A549 (cell line): ENCODE results near the gene EXT2. TPM values are rescaled to one million over a fixed set of nuclear protein-coding genes. Genes with fewer than 3 reads are reported as not detected.
A peak's percentile ranks its signal among the peaks of the same experiment; 100 is the strongest.

Experiments
- ATAC-seq, 2 experiments: fragments of 200-7000 bp in 1 of 2; fragments of >200 bp in 1 of 2; cut with Nextera tagmentation in 1 of 2; cut with Tn5 transposase in 1 of 2; 3 replicates each; pipeline versions ENCODE4 v1.8.0 to v1.9.1; 2018 to 2020; ENCODE audit warnings: mild to moderate bottlenecking in 1 of 2, moderate library complexity in 1 of 2
- CTCF ChIA-PET: fragments of 300-600 bp; sonication (Branson Sonifier 250); formaldehyde crosslinking; extraction: SDS; loops from one replicate; lab custom pipeline; 2021; ENCODE audit warnings: antibody characterized with exemption, inconsistent platforms; lab: Yijun Ruan, JAX
- POLR2A ChIA-PET: fragments of 350-600 bp; formaldehyde crosslinking; extraction: SDS; loops from one replicate; lab custom pipeline; 2021; ENCODE audit warnings: antibody characterized with exemption, inconsistent platforms; lab: Yijun Ruan, JAX
- DNase-seq, 2 experiments: peaks; one replicate each; pipeline versions ENCODE4 v3.0.0 to v3.0.0-alpha.2; 2011 to 2016; ENCODE audit warnings: low read depth in 1 of 2, low spot score in 1 of 2
- FAIRE-seq: peaks from 2 replicates; lab custom pipeline; 2011; peaks lifted over from hg19 to GRCh38; lab: Jason Lieb, UNC
- H3K27ac ChIP-seq, 2 experiments: fragments of >200 bp; sonication (Bioruptor Twin); formaldehyde crosslinking; 3 replicates each; pipeline ENCODE4 v1.5.1; 2016 to 2017
- H3K4me1 ChIP-seq: fragments of >200 bp; sonication (Bioruptor Twin); formaldehyde crosslinking; 3 replicates; pipeline ENCODE4 v1.6.1; 2016
- H3K4me2 ChIP-seq: fragments of >200 bp; sonication (Bioruptor Twin); formaldehyde crosslinking; 3 replicates; pipeline ENCODE4 v1.6.1; 2016
- H3K4me3 ChIP-seq: fragments of >200 bp; sonication (Bioruptor Twin); formaldehyde crosslinking; 3 replicates; pipeline ENCODE4 v1.5.1; 2016
- H3K9me3 ChIP-seq: fragments of >200 bp; sonication (Bioruptor Twin); formaldehyde crosslinking; 3 replicates; pipeline ENCODE4 v1.6.1; 2016
- CHD2 ChIP-seq: fragments of 150-350 bp; IDR thresholded peaks from 2 replicates; pipeline ENCODE4 v1.6.1; 2014; ENCODE audit warnings: low read length; ENCODE audit not compliant: partially characterized antibody
- CHD4 ChIP-seq: fragments of 200-600 bp; sonication (generic); IDR thresholded peaks from 2 replicates; pipeline ENCODE4 v1.6.1; 2016; ENCODE audit warnings: antibody characterized with exemption, mild to moderate bottlenecking, borderline replicate concordance
- EHF ChIP-seq: fragments of 250-450 bp; sonication (Bioruptor Pico); IDR thresholded peaks from 2 replicates; pipeline ENCODE4 v1.5.0; 2020; ENCODE audit warnings: mild to moderate bottlenecking
- EHMT2 ChIP-seq: fragments of 200-600 bp; sonication (generic); IDR thresholded peaks from 2 replicates; pipeline ENCODE4 v1.6.1; 2016; ENCODE audit warnings: antibody characterized with exemption, low read depth, mild to moderate bottlenecking, moderate library complexity
- EP300 ChIP-seq, 2 experiments: fragments of >200 bp; sonication (Bioruptor Twin); formaldehyde crosslinking; IDR thresholded peaks; 2 replicates in 1 of 2; 3 replicates in 1 of 2; pipeline ENCODE4 v1.6.1; 2016 to 2017
- FOXS1 ChIP-seq: fragments of 250-450 bp; sonication (Bioruptor Pico); IDR thresholded peaks from 2 replicates; pipeline ENCODE4 v1.5.0; 2020; ENCODE audit warnings: mild to moderate bottlenecking, moderate library complexity
- HEYL ChIP-seq: fragments of 250-450 bp; sonication (Bioruptor Pico); IDR thresholded peaks from 2 replicates; pipeline ENCODE4 v1.8.0; 2021; ENCODE audit warnings: mild to moderate bottlenecking, moderate library complexity
- HOXA7 ChIP-seq: fragments of 250-450 bp; sonication (Bioruptor Pico); IDR thresholded peaks from 2 replicates; pipeline ENCODE4 v1.5.0; 2020; ENCODE audit warnings: mild to moderate bottlenecking, moderate library complexity
- HOXB5 ChIP-seq: fragments of 250-450 bp; sonication (Bioruptor Pico); IDR thresholded peaks from 2 replicates; pipeline ENCODE4 v1.5.0; 2020; ENCODE audit warnings: mild to moderate bottlenecking, moderate library complexity
- JUN ChIP-seq, 2 experiments: fragments of >200 bp; sonication (Bioruptor Twin); formaldehyde crosslinking; IDR thresholded peaks; 2 replicates in 1 of 2; 3 replicates in 1 of 2; pipeline ENCODE4 v1.6.1; 2016 to 2017
- JUNB ChIP-seq: fragments of >200 bp; sonication (Bioruptor Twin); formaldehyde crosslinking; IDR thresholded peaks from 2 replicates; pipeline ENCODE4 v1.6.1; 2016
- MAFK ChIP-seq: fragments of 450-650 bp; IDR thresholded peaks from 2 replicates; pipeline ENCODE4 v1.6.1; 2014; ENCODE audit not compliant: partially characterized antibody
- NPAS2 ChIP-seq: fragments of 250-450 bp; sonication (Bioruptor Pico); IDR thresholded peaks from 2 replicates; pipeline ENCODE4 v1.8.0; 2022; ENCODE audit warnings: mild to moderate bottlenecking, moderate library complexity, borderline replicate concordance
- PBX3 ChIP-seq: IDR thresholded peaks from 2 replicates; pipeline ENCODE4 v1.6.1; 2012
- REST ChIP-seq: fragments of 200-600 bp; sonication (generic); IDR thresholded peaks from 2 replicates; pipeline ENCODE4 v1.6.1; 2016; ENCODE audit warnings: antibody characterized with exemption, mild to moderate bottlenecking, moderate library complexity
- RFX5 ChIP-seq: fragments of 450-650 bp; IDR thresholded peaks from 2 replicates; pipeline ENCODE4 v1.7.1; 2014; ENCODE audit warnings: antibody characterized with exemption, mild to moderate bottlenecking, moderate library complexity
- RNF2 ChIP-seq: fragments of 200-600 bp; sonication (generic); IDR thresholded peaks from 2 replicates; pipeline ENCODE4 v1.6.1; 2016; ENCODE audit warnings: low read depth, mild to moderate bottlenecking, antibody characterized with exemption, moderate library complexity, borderline replicate concordance
- SREBF2 ChIP-seq: fragments of 450-650 bp; IDR thresholded peaks from 2 replicates; pipeline ENCODE4 v1.6.1; 2014; ENCODE audit warnings: mild to moderate bottlenecking, moderate library complexity
- TP53 ChIP-seq: fragments of 250-450 bp; sonication (Bioruptor Pico); IDR thresholded peaks from 2 replicates; pipeline ENCODE4 v1.5.0; 2021; ENCODE audit warnings: mild to moderate bottlenecking, moderate library complexity
- ZNF302 ChIP-seq: fragments of 250-450 bp; sonication (Bioruptor Pico); IDR thresholded peaks from 2 replicates; pipeline ENCODE4 v1.9.0; 2021; ENCODE audit warnings: inconsistent platforms, mild to moderate bottlenecking, moderate library complexity
- WGBS: methylation state at CpG from one replicate; pipeline ENCODE4 v1.1.6; 2017; ENCODE audit errors: missing lambda C conversion rate; 5-methylcytosine and 5-hydroxymethylcytosine counted together
- polyA plus RNA-seq, 4 experiments: library from polyadenylated mRNA; depleted of rRNA in 3 of 4; stranded (reverse); fragments of >200 nt; fragmentation: RNase III in 1 of 4; extraction: RNeasy Plus Mini Kit Qiagen cat#74134 plus additional on column Dnase treatment in 1 of 4; gene quantifications; 2 replicates in 3 of 4; 3 replicates in 1 of 4; pipeline ENCODE4 v1.2.3, GENCODE V29; 2011 to 2017
- TF ChIP-seq, protein P1 (sequence below): fragments of >200 bp; sonication (Bioruptor Twin); formaldehyde crosslinking; IDR thresholded peaks from 2 replicates; pipeline ENCODE4 v1.6.1; 2016
- TF ChIP-seq, protein P2 (sequence below): IDR thresholded peaks from 2 replicates; pipeline ENCODE4 v1.6.1; 2012; ENCODE audit warnings: low read depth, borderline replicate concordance

EXT2 gene
- polyA plus RNA-seq, 2 of the 4 experiments (the other 2 are of a cell fraction): 56.5 to 77.3 TPM

GRCh38 chr11:44180107-44180506, 84.6 kb downstream of the EXT2 start:
- no peaks in the 10 kb centered on the region for H3K9me3 ChIP-seq
- no peak for FAIRE-seq
- 88% methylated on average over 2 of the region's 2 CpGs for whole genome bisulfite sequencing
- H3K4me3 ChIP-seq: no peak overlapping the region
- DNase-seq: no peak
- no peak for ATAC-seq
- no peaks in the 10 kb centered on the region for H3K4me1 ChIP-seq
- H3K4me2 ChIP-seq: no peak overlapping the region
- H3K27ac ChIP-seq: no peak overlapping the region
- TF ChIP-seq RNF2 (no peak), MAFK (peak; percentile 57)
- ChIA-PET POLR2A (no interaction called here), CTCF (interaction anchor here (0.8 to 1.2 kb wide), 2 partner anchors 8 to 11 kb away, joined by 3 to 5 read pairs; no protein-coding TSS in a partner anchor)

DNA sequence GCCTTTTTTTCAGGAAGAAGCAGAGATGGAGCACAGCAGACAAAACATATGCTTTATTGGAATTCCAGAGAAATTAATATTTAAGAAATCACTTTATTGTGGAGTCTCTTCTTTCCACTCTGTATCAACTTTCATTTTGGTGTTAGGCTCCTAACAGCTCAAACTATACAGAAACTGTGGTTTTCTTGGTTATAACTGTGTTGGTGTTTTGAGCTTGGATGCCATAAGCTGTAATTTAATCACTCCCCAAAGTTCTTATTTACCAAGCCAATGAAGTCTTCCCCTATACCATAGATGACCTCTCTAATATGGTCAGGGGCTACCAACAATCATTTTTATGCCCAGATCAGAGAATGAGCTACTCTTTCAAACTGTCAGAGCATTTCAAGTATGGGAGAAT, 90.0 kb downstream of the EXT2 start:
- Histone ChIP-seq H3K4me2 (no peak overlapping the region), H3K9me3 (peaks cover 15% of the 10 kb centered on the region)
- POLR2A ChIA-PET: no interaction called here
- DNase-seq (no peak), FAIRE-seq (no peak)
- TF ChIP-seq HEYL (no peak), JUNB (no peak), JUN (IDR thresholded peaks at IDR 0.05) (no peak), ZNF302 (CRISPR knock-in tag) (no peak), CHD2 (no peak), EP300 (IDR thresholded peaks at IDR 0.05) (no peak), SREBF2 (no peak)
- TF ChIP-seq, protein P1, sequence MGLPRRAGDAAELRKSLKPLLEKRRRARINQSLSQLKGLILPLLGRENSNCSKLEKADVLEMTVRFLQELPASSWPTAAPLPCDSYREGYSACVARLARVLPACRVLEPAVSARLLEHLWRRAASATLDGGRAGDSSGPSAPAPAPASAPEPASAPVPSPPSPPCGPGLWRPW: no peak
- TF ChIP-seq, all 56 proteins: peak for 0
- Histone ChIP-seq H3K4me3 (no peak overlapping the region), H3K27ac (no peak overlapping the region), H3K4me1 (no peaks in the 10 kb centered on the region)
- no peak for ATAC-seq
- CTCF ChIA-PET: interaction anchor here (0.7 to 1.4 kb wide), 3 partner anchors 14 to 1155 kb away, joined by 3 read pairs; no protein-coding TSS in a partner anchor

GRCh38 chr11:44186321-44186930, 90.9 kb downstream of the EXT2 start:
- 87% methylated on average over 2 of the region's 2 CpGs for WGBS
- Histone ChIP-seq H3K4me3 (no peak overlapping the region), H3K4me2 (no peak overlapping the region), H3K9me3 (peaks cover 15% of the 10 kb centered on the region), H3K4me1 (no peaks in the 10 kb centered on the region), H3K27ac (no peak overlapping the region)
- no peak for DNase-seq
- no peak for TF ChIP-seq EHF (CRISPR knock-in tag)
- TF ChIP-seq NPAS2: no peak
- TF ChIP-seq, protein P2, sequence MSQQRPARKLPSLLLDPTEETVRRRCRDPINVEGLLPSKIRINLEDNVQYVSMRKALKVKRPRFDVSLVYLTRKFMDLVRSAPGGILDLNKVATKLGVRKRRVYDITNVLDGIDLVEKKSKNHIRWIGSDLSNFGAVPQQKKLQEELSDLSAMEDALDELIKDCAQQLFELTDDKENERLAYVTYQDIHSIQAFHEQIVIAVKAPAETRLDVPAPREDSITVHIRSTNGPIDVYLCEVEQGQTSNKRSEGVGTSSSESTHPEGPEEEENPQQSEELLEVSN: no peak
- no peak for TF ChIP-seq FOXS1 (CRISPR knock-in tag)
- no peak for TF ChIP-seq RNF2
- TF ChIP-seq CHD4: no peak
- no peak for TF ChIP-seq JUNB
- TF ChIP-seq HOXA7 (CRISPR knock-in tag): no peak
- no peak for TF ChIP-seq PBX3
- TF ChIP-seq, protein P1: no peak
- TF ChIP-seq TP53 (CRISPR knock-in tag): no peak
- TF ChIP-seq ZNF302 (CRISPR knock-in tag): no peak
- no peak for TF ChIP-seq RFX5
- TF ChIP-seq EHMT2: no peak
- no peak for TF ChIP-seq REST
- TF ChIP-seq HOXB5 (CRISPR knock-in tag): no peak
- ATAC-seq: no peak
- ChIA-PET POLR2A (no interaction called here), CTCF (interaction anchor here (1.2 to 1.4 kb wide), 2 partner anchors 92 to 431 kb away, joined by 3 read pairs; no protein-coding TSS in a partner anchor)
- no peak for FAIRE-seq
